IMR-90 (cell line): ENCODE data around the gene ACSF2.

ENCODE experiments used
- CEBPB ChIP-seq: IDR thresholded peaks from 2 replicates; pipeline ENCODE4 v1.6.1; 2012; ENCODE audit warnings: low read depth, low read length, improper control_type of control experiment
- CTCF ChIP-seq: conservative IDR thresholded peaks from 2 replicates; pipeline ENCODE4 v1.5.1; 2012; ENCODE audit warnings: mild to moderate bottlenecking, low read depth, low read length, improper control_type of control experiment
- ELK1 ChIP-seq: fragments of 150-350 bp; IDR thresholded peaks from 2 replicates; pipeline ENCODE4 v1.6.1; 2016; ENCODE audit warnings: low read depth, mild to moderate bottlenecking, low read length, moderate library complexity, borderline replicate concordance
- MXI1 ChIP-seq: IDR thresholded peaks from 2 replicates; pipeline ENCODE4 v1.6.1; 2012; ENCODE audit warnings: low read depth, mild to moderate bottlenecking, low read length, moderate library complexity, borderline replicate concordance
- POLR2A ChIP-seq: IDR thresholded peaks from 2 replicates; pipeline ENCODE4 v1.6.1; 2012; ENCODE audit warnings: mild to moderate bottlenecking, low read depth, low read length
- RAD21 ChIP-seq: IDR thresholded peaks from 2 replicates; pipeline ENCODE4 v1.6.1; 2012; ENCODE audit warnings: low read length, improper control_type of control experiment
- RCOR1 ChIP-seq: IDR thresholded peaks from 2 replicates; pipeline ENCODE4 v1.6.1; 2012; ENCODE audit warnings: mild to moderate bottlenecking, low read length, improper control_type of control experiment; ENCODE audit not compliant: insufficient replicate concordance
- USF2 ChIP-seq: fragments of 150-350 bp; IDR thresholded peaks from 2 replicates; pipeline ENCODE4 v1.6.1; 2017; ENCODE audit warnings: mild to moderate bottlenecking, antibody characterized with exemption, low read length, low read depth

- TF ChIP-seq ELK1 (no peak), CTCF (no peak), POLR2A (no peak), CEBPB (no peak), MXI1 (no peak), RAD21 (no peak), USF2 (no peak), RCOR1 (no peak)
These were observed 28.1 kb upstream of the ACSF2 start for GRCh38 chr17:50397919-50398285.
